NCI-H510A (cell line): Measurements from ENCODE around the gene SECISBP2.

Source experiments
- DNase-seq: peaks from one replicate; lab custom pipeline; 2025; lab: John Stamatoyannopoulos, UW

The SECISBP2 gene

GRCh38 chr9:89405826-89406225 is 87.5 kb downstream of the SECISBP2 start:
- DNase-seq, result no peak

GRCh38 chr9:89407070-89407469 is 88.8 kb downstream of the SECISBP2 start:
- no peak for DNase-seq

DNA sequence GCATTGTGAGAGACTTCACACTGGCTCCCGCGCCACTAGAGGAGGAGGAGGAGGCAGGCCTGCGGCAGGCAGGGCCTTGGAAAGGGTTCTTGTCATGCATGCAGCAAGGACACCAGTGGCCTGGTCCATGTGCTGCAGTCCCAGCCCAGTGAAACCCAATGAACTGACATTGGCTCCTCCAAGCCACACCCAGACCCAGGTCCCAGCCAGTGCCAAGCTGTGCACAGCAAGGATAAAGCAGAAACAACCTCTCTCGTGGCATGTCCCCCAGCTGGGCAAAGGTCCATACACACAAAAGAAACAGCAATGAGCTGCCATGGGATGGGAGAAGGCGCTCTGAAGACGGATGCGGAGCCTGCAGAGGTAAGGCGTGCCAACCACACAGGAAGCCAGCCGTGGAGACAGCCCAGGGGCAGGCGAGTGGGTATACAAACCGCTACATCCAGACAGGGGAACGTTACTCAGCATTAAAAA is 90.4 kb downstream of the SECISBP2 start:
- DNase-seq, result no peak
